22Rv1 (cell line): ENCODE results near the gene IL31.
A peak's percentile ranks its signal among the peaks of the same experiment; 100 is the strongest.

ENCODE experiments used
- H3K27ac ChIP-seq: fragments of 450-650 bp; 2 replicates; pipeline ENCODE4 v1.5.1; 2017
- ZFX ChIP-seq: fragments of 450-650 bp; IDR thresholded peaks from 2 replicates; pipeline ENCODE4 v1.6.1; 2017; ENCODE audit warnings: antibody characterized with exemption, borderline replicate concordance
- TF ChIP-seq, protein P1 (sequence below): fragments of 450-650 bp; IDR thresholded peaks from 2 replicates; pipeline ENCODE4 v1.5.1; 2017; ENCODE audit warnings: mild to moderate bottlenecking

The IL31 gene

GRCh38 chr12:122190842-122191668 lies 17.0 kb upstream of the IL31 start:
- no peak overlapping the region for H3K27ac ChIP-seq

GRCh38 chr12:122189626-122190475 lies 15.8 kb upstream of the IL31 start:
- TF ChIP-seq ZFX, result no peak
- TF ChIP-seq, protein P1, sequence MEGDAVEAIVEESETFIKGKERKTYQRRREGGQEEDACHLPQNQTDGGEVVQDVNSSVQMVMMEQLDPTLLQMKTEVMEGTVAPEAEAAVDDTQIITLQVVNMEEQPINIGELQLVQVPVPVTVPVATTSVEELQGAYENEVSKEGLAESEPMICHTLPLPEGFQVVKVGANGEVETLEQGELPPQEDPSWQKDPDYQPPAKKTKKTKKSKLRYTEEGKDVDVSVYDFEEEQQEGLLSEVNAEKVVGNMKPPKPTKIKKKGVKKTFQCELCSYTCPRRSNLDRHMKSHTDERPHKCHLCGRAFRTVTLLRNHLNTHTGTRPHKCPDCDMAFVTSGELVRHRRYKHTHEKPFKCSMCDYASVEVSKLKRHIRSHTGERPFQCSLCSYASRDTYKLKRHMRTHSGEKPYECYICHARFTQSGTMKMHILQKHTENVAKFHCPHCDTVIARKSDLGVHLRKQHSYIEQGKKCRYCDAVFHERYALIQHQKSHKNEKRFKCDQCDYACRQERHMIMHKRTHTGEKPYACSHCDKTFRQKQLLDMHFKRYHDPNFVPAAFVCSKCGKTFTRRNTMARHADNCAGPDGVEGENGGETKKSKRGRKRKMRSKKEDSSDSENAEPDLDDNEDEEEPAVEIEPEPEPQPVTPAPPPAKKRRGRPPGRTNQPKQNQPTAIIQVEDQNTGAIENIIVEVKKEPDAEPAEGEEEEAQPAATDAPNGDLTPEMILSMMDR, result no peak
- no peak overlapping the region for H3K27ac ChIP-seq

More at GRCh38 chr12:122190842-122191668, 17.0 kb upstream of the IL31 start:
- TF ChIP-seq, protein P1, result peak; percentile 97
- no peak for TF ChIP-seq ZFX

DNA sequence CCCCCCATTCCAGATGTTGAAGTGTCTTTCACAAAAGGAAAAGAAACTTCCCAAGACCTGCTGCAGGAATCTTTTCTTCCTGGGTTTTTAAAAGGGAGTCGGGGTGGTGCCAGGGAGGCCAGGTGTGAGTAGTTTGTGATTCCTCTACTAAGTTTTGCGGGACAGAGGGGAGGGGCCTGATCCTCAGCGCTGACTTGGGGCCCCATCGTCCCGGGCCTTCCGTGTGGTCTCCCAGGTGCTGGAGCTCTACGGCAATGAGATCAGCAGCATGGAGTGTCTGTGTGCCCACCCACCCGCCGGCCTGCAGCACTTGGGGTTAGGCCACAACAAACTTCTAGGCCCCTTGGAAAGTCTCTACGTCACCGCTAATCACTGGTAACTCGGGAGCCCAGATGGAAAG lies 13.4 kb upstream of the IL31 start:
- TF ChIP-seq, protein P1, result no peak
- TF ChIP-seq ZFX, result no peak
- no peak overlapping the region for H3K27ac ChIP-seq

DNA sequence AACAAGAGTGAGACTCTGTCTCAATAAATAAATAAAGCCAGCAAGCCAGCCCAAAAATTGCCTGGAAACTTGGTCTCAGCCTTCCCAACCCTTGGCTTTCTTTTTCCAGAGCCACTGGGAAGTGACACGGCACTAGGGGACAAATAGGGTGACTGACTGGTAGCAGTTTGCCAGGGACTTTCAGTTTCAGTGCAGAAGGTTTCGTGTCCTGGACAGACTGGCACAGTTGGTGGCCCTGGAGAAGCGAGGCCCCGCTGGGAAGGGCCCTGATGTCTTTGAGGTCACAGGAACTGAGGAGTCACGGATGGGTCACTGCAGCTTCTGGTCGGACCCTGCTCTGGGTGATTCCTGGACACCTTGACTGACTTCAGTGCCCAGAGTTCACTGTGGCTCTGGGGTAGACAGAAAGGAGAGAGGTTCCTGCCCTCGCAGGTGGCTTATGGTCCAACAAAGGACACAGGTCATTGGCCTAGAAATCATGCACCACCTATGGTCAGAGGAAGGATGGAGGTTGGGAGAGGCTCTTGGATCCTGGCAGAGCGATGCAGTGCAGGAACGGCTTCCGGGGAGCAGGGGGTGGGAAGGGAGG lies 11.6 kb upstream of the IL31 start:
- no peak overlapping the region for H3K27ac ChIP-seq
- TF ChIP-seq, protein P1, result no peak
- no peak for TF ChIP-seq ZFX

DNA sequence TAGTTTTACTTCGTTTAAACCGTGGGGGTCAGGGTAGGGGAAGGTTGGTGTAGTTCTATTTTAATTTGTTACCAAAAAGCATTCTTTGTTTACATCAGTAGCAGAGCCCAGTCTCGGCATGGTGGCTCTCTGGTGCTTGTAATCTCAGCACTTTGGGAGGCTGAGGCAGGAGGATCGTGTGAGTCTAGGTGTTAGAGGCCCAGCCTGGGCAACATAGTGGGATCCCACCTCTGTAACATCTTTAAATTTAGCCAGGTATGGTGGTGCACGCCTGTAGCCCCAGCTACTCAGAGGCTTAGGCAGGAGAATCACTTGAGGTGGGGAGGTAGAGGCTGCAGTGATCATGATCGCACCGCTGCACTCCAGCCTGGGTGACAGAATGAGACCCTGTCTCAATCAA lies 11.1 kb upstream of the IL31 start:
- TF ChIP-seq, protein P1, result no peak
- TF ChIP-seq ZFX, result no peak
- H3K27ac ChIP-seq, result no peak overlapping the region

DNA sequence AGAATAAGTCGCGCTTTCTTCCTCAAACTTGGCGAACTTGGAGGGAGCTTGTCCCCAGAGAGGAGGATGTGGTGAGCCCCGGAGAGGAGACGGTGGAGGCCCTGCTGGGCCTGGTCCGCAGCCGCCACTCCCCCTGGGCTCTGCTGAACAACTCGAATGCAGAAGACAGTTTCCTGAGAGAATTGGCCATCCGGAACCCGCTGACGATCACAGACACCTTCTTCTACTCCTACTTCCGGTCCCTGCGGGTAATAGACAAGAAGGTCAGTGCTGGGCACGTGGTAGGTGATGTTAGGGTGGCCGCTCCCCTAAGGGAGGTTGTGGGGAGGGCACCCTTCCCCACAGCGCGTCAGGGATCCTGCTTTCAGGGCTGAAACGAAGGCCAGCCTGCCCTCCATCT lies 10.5 kb upstream of the IL31 start:
- TF ChIP-seq, protein P1, result no peak
- no peak for TF ChIP-seq ZFX
- H3K27ac ChIP-seq, result no peak overlapping the region
